Keratinocyte (primary cell): Measurements from ENCODE around the gene DMAC2. TPM values are rescaled to one million over a fixed set of nuclear protein-coding genes. Genes with fewer than 3 reads are reported as not detected.

Source experiments
- DNase-seq: peaks from one replicate; pipeline ENCODE4 v3.0.0-alpha.2; 2011; ENCODE audit warnings: low read depth, missing footprints, low spot score
- FAIRE-seq: peaks from 2 replicates; lab custom pipeline; 2011; peaks lifted over from hg19 to GRCh38; lab: Jason Lieb, UNC
- H2AFZ ChIP-seq: 2 replicates; pipeline ENCODE4 v1.6.0; 2012; ENCODE audit warnings: low read length, control low read depth, inconsistent platforms; ENCODE audit not compliant: control insufficient read depth
- H3K27ac ChIP-seq: 2 replicates; pipeline ENCODE4 v1.5.1; 2011; ENCODE audit warnings: low read length; ENCODE audit not compliant: control insufficient read depth, insufficient read depth
- H3K27me3 ChIP-seq: 3 replicates; pipeline ENCODE4 v1.6.0; 2011; ENCODE audit warnings: low read length; ENCODE audit not compliant: control insufficient read depth, insufficient read depth; ENCODE audit errors: extremely low read depth
- H3K36me3 ChIP-seq, 2 experiments: 2 replicates in 1 of 2; 3 replicates in 1 of 2; pipeline ENCODE4 v1.5.1; 2011; ENCODE audit warnings: low read length in 2 of 2, mild to moderate bottlenecking in 1 of 2; ENCODE audit not compliant: control insufficient read depth in 2 of 2, insufficient read depth in 2 of 2; ENCODE audit errors: extremely low read depth in 1 of 2
- H3K4me1 ChIP-seq: 3 replicates; pipeline ENCODE4 v1.5.1; 2011; ENCODE audit warnings: low read length; ENCODE audit not compliant: control insufficient read depth, insufficient read depth; ENCODE audit errors: extremely low read depth
- H3K4me2 ChIP-seq: 3 replicates; pipeline ENCODE4 v1.6.0; 2011; ENCODE audit warnings: low read depth, low read length; ENCODE audit not compliant: control insufficient read depth, insufficient read depth; ENCODE audit errors: extremely low read depth
- H3K4me3 ChIP-seq, 3 experiments: fragments of 200-600 bp in 1 of 3; sonication (generic) in 1 of 3; 2 replicates in 2 of 3; 3 replicates in 1 of 3; pipeline ENCODE4 v1.5.1; 2011 to 2016; ENCODE audit warnings: low read length in 3 of 3, mild to moderate bottlenecking in 3 of 3, control low read depth in 2 of 3, inconsistent platforms in 1 of 3, low read depth in 1 of 3, mixed read lengths in 1 of 3, mixed run types in 1 of 3, moderate library complexity in 1 of 3; ENCODE audit not compliant: control insufficient read depth in 2 of 3, insufficient read depth in 2 of 3; ENCODE audit errors: extremely low read depth in 1 of 3
- H3K79me2 ChIP-seq: 2 replicates; pipeline ENCODE4 v1.6.0; 2012; ENCODE audit warnings: low read length; ENCODE audit not compliant: control insufficient read depth, insufficient read depth
- H3K9ac ChIP-seq: 3 replicates; pipeline ENCODE4 v1.6.0; 2011; ENCODE audit warnings: low read length; ENCODE audit not compliant: control insufficient read depth, insufficient read depth; ENCODE audit errors: extremely low read depth
- H3K9me1 ChIP-seq: 3 replicates; pipeline ENCODE4 v1.6.0; 2011; ENCODE audit warnings: low read length; ENCODE audit not compliant: control insufficient read depth, insufficient read depth; ENCODE audit errors: extremely low read depth
- H3K9me3 ChIP-seq: 2 replicates; pipeline ENCODE4 v1.5.1; 2012; ENCODE audit warnings: low read depth, low read length; ENCODE audit not compliant: control insufficient read depth
- H4K20me1 ChIP-seq: 3 replicates; pipeline ENCODE4 v1.6.0; 2011; ENCODE audit warnings: low read length; ENCODE audit not compliant: control insufficient read depth, insufficient read depth; ENCODE audit errors: extremely low read depth
- EZH2 ChIP-seq: IDR thresholded peaks from one replicate; pipeline ENCODE4 v1.6.1; 2012; ENCODE audit warnings: inconsistent platforms, mild to moderate bottlenecking, low read length, moderate library complexity
- dilution Hi-C: fragments of 300-500 bp; cut with MboI; formaldehyde crosslinking; loops from one replicate; pipeline ENCODE4 v1.7.0; 2020; ENCODE audit warnings: low sequenced_read_pairs; ENCODE audit not compliant: extremely low pct_ligation_motif_present
- polyA plus RNA-seq, 5 experiments: library from polyadenylated mRNA; depleted of rRNA in 3 of 5; stranded (reverse) in 3 of 5; stranded (forward) in 1 of 5; unstranded in 1 of 5; fragments of >200 nt; gene quantifications; 1 replicate in 1 of 5; 2 replicates in 3 of 5; 3 replicates in 1 of 5; pipeline versions ENCODE4 v1.2.1 to v1.2.3, GENCODE V29; 2011 to 2012; ENCODE audit warnings: missing spikeins in 2 of 5, low read depth in 1 of 5, low replicate concordance in 1 of 5
- TF ChIP-seq, protein P1 (sequence below), 3 experiments: IDR thresholded peaks in 1 of 3; conservative IDR thresholded peaks in 1 of 3; optimal IDR thresholded peaks in 1 of 3; 2 replicates in 2 of 3; 3 replicates in 1 of 3; pipeline versions ENCODE3 to v1.5.1; 2011; ENCODE audit warnings: low read length in 3 of 3, mild to moderate bottlenecking in 3 of 3, moderate library complexity in 2 of 3, control low read depth in 1 of 3, inconsistent platforms in 1 of 3; ENCODE audit not compliant: insufficient read depth in 2 of 3; ENCODE audit errors: extremely low read depth in 1 of 3

The DMAC2 gene
- polyA plus RNA-seq, 1 donor (not counting 4 experiments of a cell fraction or from before 2014, with no cell fraction given), result 45.3 TPM

DNA sequence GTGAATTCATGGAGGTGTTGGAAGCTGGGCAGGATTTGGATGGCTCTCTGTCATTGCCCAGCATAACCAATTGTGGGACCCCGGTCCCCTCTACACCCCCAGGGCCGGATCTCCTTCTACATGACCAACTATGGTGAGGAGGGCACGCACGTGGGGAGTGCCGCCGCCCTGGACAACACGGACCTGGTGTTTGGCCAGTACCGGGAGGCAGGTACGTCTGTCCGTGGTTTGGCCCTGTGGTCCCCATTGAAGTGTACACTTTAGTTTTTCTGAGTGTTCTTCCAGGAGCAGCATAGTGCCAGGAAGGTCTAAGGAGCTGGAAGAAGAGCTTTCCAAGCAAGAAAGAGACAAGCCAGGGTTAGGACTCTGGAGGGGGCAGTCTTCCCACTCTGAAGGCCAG is 25.8 kb downstream of the DMAC2 start:
- Histone ChIP-seq H3K79me2 (no peaks in the 10 kb centered on the region), H3K4me2 (no peak overlapping the region), H3K4me1 (peaks cover 5% of the 10 kb centered on the region), H2AFZ (no peak overlapping the region), H3K9ac (no peak overlapping the region), H3K4me3 (no peak overlapping the region), H3K9me3 (no peaks in the 10 kb centered on the region), H3K27ac (no peak overlapping the region), H3K36me3 (peaks cover under 1 to 5% of the 10 kb centered on the region in 2 experiments), H3K27me3 (no peaks in the 10 kb centered on the region), H3K9me1 (no peaks in the 10 kb centered on the region), H4K20me1 (no peaks in the 10 kb centered on the region)
- FAIRE-seq, result no peak
- TF ChIP-seq, protein P1, sequence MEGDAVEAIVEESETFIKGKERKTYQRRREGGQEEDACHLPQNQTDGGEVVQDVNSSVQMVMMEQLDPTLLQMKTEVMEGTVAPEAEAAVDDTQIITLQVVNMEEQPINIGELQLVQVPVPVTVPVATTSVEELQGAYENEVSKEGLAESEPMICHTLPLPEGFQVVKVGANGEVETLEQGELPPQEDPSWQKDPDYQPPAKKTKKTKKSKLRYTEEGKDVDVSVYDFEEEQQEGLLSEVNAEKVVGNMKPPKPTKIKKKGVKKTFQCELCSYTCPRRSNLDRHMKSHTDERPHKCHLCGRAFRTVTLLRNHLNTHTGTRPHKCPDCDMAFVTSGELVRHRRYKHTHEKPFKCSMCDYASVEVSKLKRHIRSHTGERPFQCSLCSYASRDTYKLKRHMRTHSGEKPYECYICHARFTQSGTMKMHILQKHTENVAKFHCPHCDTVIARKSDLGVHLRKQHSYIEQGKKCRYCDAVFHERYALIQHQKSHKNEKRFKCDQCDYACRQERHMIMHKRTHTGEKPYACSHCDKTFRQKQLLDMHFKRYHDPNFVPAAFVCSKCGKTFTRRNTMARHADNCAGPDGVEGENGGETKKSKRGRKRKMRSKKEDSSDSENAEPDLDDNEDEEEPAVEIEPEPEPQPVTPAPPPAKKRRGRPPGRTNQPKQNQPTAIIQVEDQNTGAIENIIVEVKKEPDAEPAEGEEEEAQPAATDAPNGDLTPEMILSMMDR (optimal IDR thresholded peaks at IDR 0.05 in 1 of 3, IDR thresholded peaks at IDR 0.05 in 1 of 3, conservative IDR thresholded peaks at IDR 0.05 in 1 of 3; ENCODE audit: extremely low read depth in 1 of 3, insufficient read depth in 2 of 3, low read length in 3 of 3), result no peak
- TF ChIP-seq EZH2, result no peak
- DNase-seq, result no peak
- dilution Hi-C loops, result no loop called here

DNA sequence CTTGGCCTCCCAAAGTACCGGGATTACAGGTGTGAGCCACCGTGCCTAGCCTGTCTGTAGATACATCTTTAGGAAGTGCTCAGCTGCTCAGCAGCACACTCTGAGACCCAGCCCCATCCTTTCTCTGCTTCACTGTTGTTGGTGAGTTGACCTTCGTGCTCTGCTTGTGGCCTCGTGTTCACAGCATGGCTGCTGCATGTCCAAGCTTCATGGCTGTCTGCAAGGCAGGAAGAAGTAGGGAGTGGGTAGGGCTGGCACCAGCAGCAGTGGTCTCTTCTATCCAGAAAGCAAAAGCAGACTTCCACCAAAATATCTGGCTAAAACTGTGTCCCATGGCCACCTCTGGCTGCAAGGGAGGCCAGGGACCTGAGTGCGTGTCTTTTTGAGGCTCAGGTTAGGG is 26.8 kb downstream of the DMAC2 start:
- no peak overlapping the region for H3K27ac ChIP-seq
- no peak for FAIRE-seq
- peaks cover 5% of the 10 kb centered on the region for H3K4me1 ChIP-seq
- H2AFZ ChIP-seq, result no peak overlapping the region
- no peak overlapping the region for H3K4me2 ChIP-seq
- no peak overlapping the region for H3K9ac ChIP-seq
- no peaks in the 10 kb centered on the region for H3K27me3 ChIP-seq
- DNase-seq, result no peak
- no peaks in the 10 kb centered on the region for H3K79me2 ChIP-seq
- no peaks in the 10 kb centered on the region for H4K20me1 ChIP-seq
- no peaks in the 10 kb centered on the region for H3K9me3 ChIP-seq
- no peak overlapping the region for H3K4me3 ChIP-seq
- TF ChIP-seq EZH2, result no peak
- TF ChIP-seq, protein P1 (optimal IDR thresholded peaks at IDR 0.05 in 1 of 3, IDR thresholded peaks at IDR 0.05 in 1 of 3, conservative IDR thresholded peaks at IDR 0.05 in 1 of 3; ENCODE audit: extremely low read depth in 1 of 3, insufficient read depth in 2 of 3, low read length in 3 of 3), result no peak
- dilution Hi-C loops, result no loop called here
- H3K36me3 ChIP-seq, result peaks cover 0 to 5% of the 10 kb centered on the region in 2 experiments
- H3K9me1 ChIP-seq, result no peaks in the 10 kb centered on the region
